ENCODE data around the gene FRMPD4. TPM values are rescaled to one million over a fixed set of nuclear protein-coding genes. Genes with fewer than 3 reads are reported as not detected.

The FRMPD4 gene
- total RNA-seq, 1 donor from 2014 or later: 2.8 TPM

GRCh38 chrX:12673487-12673886, 535.2 kb downstream of the FRMPD4 start:
- Histone ChIP-seq H3K36me3 (no peaks in the 10 kb centered on the region), H3K4me1 (no peaks in the 10 kb centered on the region), H3K9me3 (replicated peaks) (no peaks in the 10 kb centered on the region), H3K27me3 (ENCODE audit: low read depth) (no peaks in the 10 kb centered on the region), H3K27ac (replicated peaks) (no peak overlapping the region), H3K4me3 (no peak overlapping the region)
- DNase-seq: no peak
- no peak for TF ChIP-seq CTCF (IDR thresholded peaks at IDR 0.05; ENCODE audit: borderline replicate concordance)
- intact Hi-C loops (cut with micrococcal nuclease): no loop called here

- H3K27me3 ChIP-seq (ENCODE audit: low read depth): no peaks in the 10 kb centered on the region
- intact Hi-C loops (cut with micrococcal nuclease): no loop called here
- no peak overlapping the region for H3K4me3 ChIP-seq
Observed at GRCh38 chrX:12679522-12679921, 541.2 kb downstream of the FRMPD4 start.

GRCh38 chrX:12681047-12681446, 542.8 kb downstream of the FRMPD4 start:
- Histone ChIP-seq H3K27ac (replicated peaks) (no peak overlapping the region), H3K27me3 (ENCODE audit: low read depth) (no peaks in the 10 kb centered on the region), H3K36me3 (no peaks in the 10 kb centered on the region), H3K4me1 (no peaks in the 10 kb centered on the region), H3K9me3 (replicated peaks) (no peaks in the 10 kb centered on the region), H3K4me3 (no peak overlapping the region)
- no peak for DNase-seq
- TF ChIP-seq CTCF (IDR thresholded peaks at IDR 0.05; ENCODE audit: borderline replicate concordance): no peak
- intact Hi-C loops (cut with micrococcal nuclease): no loop called here

More at GRCh38 chrX:12679522-12679921, 541.2 kb downstream of the FRMPD4 start:
- TF ChIP-seq CTCF (IDR thresholded peaks at IDR 0.05; ENCODE audit: borderline replicate concordance): no peak
- H3K27ac ChIP-seq (replicated peaks): no peak overlapping the region
- DNase-seq: no peak
- H3K36me3 ChIP-seq: no peaks in the 10 kb centered on the region
- no peaks in the 10 kb centered on the region for H3K9me3 ChIP-seq (replicated peaks)
- H3K4me1 ChIP-seq: no peaks in the 10 kb centered on the region

GRCh38 chrX:12685541-12685940, 547.3 kb downstream of the FRMPD4 start:
- Histone ChIP-seq H3K4me1 (no peaks in the 10 kb centered on the region), H3K27me3 (ENCODE audit: low read depth) (no peaks in the 10 kb centered on the region), H3K4me3 (no peak overlapping the region), H3K9me3 (replicated peaks) (no peaks in the 10 kb centered on the region), H3K36me3 (no peaks in the 10 kb centered on the region), H3K27ac (replicated peaks) (no peak overlapping the region)
- intact Hi-C loops (cut with micrococcal nuclease): no loop called here
- TF ChIP-seq CTCF (IDR thresholded peaks at IDR 0.05; ENCODE audit: borderline replicate concordance): no peak
- no peak for DNase-seq

GRCh38 chrX:12686331-12686730, 548.1 kb downstream of the FRMPD4 start:
- Histone ChIP-seq H3K27me3 (ENCODE audit: low read depth) (no peaks in the 10 kb centered on the region), H3K4me1 (no peaks in the 10 kb centered on the region), H3K4me3 (no peak overlapping the region), H3K27ac (replicated peaks) (no peak overlapping the region), H3K36me3 (no peaks in the 10 kb centered on the region), H3K9me3 (replicated peaks) (no peaks in the 10 kb centered on the region)
- no peak for DNase-seq
- intact Hi-C loops (cut with micrococcal nuclease): no loop called here
- TF ChIP-seq CTCF (IDR thresholded peaks at IDR 0.05; ENCODE audit: borderline replicate concordance): no peak

- DNase-seq: no peak
- intact Hi-C loops (cut with micrococcal nuclease): no loop called here
- TF ChIP-seq CTCF (IDR thresholded peaks at IDR 0.05; ENCODE audit: borderline replicate concordance): no peak
- Histone ChIP-seq H3K27ac (replicated peaks) (no peak overlapping the region), H3K4me1 (no peaks in the 10 kb centered on the region), H3K27me3 (ENCODE audit: low read depth) (no peaks in the 10 kb centered on the region), H3K4me3 (no peak overlapping the region), H3K9me3 (replicated peaks) (no peaks in the 10 kb centered on the region), H3K36me3 (no peaks in the 10 kb centered on the region)
Observed at GRCh38 chrX:12690646-12691045, 552.4 kb downstream of the FRMPD4 start.
